Lung (tissue), 12 donors: Measurements from ENCODE around the gene CCDC57. TPM values are rescaled to one million over a fixed set of nuclear protein-coding genes. Genes with fewer than 3 reads are reported as not detected.

Source experiments
- ATAC-seq: fragments of 200-7000 bp; cut with Tn5 transposase; one replicate; pipeline ENCODE4 v1.9.1; 2020; ENCODE audit warnings: moderate number of reproducible peaks; ENCODE audit not compliant: insufficient read depth, low FRiP score
- DNase-seq, 3 donors: peaks; one replicate each; pipeline ENCODE4 v3.0.0-alpha.2; 2013 to 2017
- H3K27ac ChIP-seq, 2 donors: one replicate each; pipeline ENCODE4 v1.5.1; 2013; ENCODE audit warnings: mild to moderate bottlenecking in 2 of 2, moderate library complexity in 2 of 2, control low read depth in 1 of 2, inconsistent platforms in 1 of 2, low read depth in 1 of 2, low read length in 1 of 2
- H3K27me3 ChIP-seq, 3 donors: one replicate each; pipeline ENCODE4 v1.5.1; 2013; ENCODE audit warnings: low read length in 2 of 3; ENCODE audit not compliant: control insufficient read depth in 3 of 3, insufficient read depth in 3 of 3
- H3K36me3 ChIP-seq, 4 donors: one replicate each; pipeline ENCODE4 v1.5.1; 2013; ENCODE audit warnings: low read length in 4 of 4, mild to moderate bottlenecking in 1 of 4, moderate library complexity in 1 of 4; ENCODE audit not compliant: control insufficient read depth in 4 of 4, insufficient read depth in 4 of 4
- H3K4me1 ChIP-seq, 5 donors: one replicate each; pipeline ENCODE4 v1.5.1; 2013; ENCODE audit warnings: low read length in 5 of 5, mild to moderate bottlenecking in 2 of 5, moderate library complexity in 1 of 5; ENCODE audit not compliant: control insufficient read depth in 5 of 5, insufficient read depth in 5 of 5
- H3K4me3 ChIP-seq: one replicate; pipeline ENCODE4 v1.5.1; 2013; ENCODE audit warnings: mild to moderate bottlenecking, control low read depth, moderate library complexity
- H3K9ac ChIP-seq, 2 donors: one replicate each; pipeline ENCODE4 v1.5.1; 2013; ENCODE audit warnings: low read length in 2 of 2, control low read depth in 1 of 2; ENCODE audit not compliant: insufficient read depth in 1 of 2
- H3K9me3 ChIP-seq, 4 donors: one replicate each; pipeline ENCODE4 v1.5.1; 2013; ENCODE audit warnings: low read length in 3 of 4, mild to moderate bottlenecking in 1 of 4, moderate library complexity in 1 of 4; ENCODE audit not compliant: control insufficient read depth in 4 of 4, insufficient read depth in 3 of 4
- WGBS, 2 donors: extraction: QIAGEN DNeasy Blood & Tissue Kit; methylation state at CpG; one replicate each; pipeline ENCODE4 v1.1.7; 2013; 5-methylcytosine and 5-hydroxymethylcytosine counted together
- polyA plus RNA-seq, 2 donors: library from polyadenylated mRNA; stranded (reverse); fragments of 200-250 nt; gene quantifications; one replicate each; pipeline ENCODE4 v1.2.1, GENCODE V29; 2013
- total RNA-seq, 2 donors: library from RNA; depleted of rRNA in 1 of 2; stranded (reverse); fragments of >200 nt in 1 of 2; gene quantifications; one replicate each; pipeline ENCODE4 v1.2.1, GENCODE V29; 2014 to 2021
- TF ChIP-seq, protein P1 (sequence below): IDR thresholded peaks from 2 replicates; pipeline ENCODE4 v1.5.1; 2012; ENCODE audit warnings: mild to moderate bottlenecking; ENCODE audit errors: control extremely low read depth, extremely low read depth
- donor health status: control.
- donor health status: control.
- donor health status: Bipolar disorder and iron deficiency.
- donor health status: healthy.
- donor health status: DM: yes; HTN: yes; CAD: no.

The CCDC57 gene
- total and polyA plus RNA-seq, 4 donors: 33.2 to 128 (median 74.9) TPM

DNA sequence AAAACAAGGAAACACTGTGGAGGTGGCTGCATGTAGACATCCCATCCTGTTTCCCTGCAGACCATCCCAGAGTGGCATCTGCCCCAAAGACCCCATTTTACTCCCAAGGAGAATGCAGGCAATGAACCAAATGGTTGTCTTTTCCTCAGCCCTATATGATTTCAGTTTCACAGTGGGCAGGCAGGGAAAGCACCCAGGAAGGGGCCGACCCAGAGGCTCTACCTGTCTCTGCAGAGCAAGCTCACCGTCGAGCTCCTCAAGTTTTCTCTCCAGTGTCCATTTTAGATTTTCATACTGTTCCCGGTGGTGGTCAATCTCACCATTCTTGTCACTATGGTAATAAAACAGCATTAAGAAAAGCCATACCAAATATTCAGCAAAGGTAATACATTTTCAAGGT is 14.6 kb downstream of the CCDC57 start:
- Histone ChIP-seq H3K27ac (no peak overlapping the region), H3K9me3 (no peaks in the 10 kb centered on the region), H3K4me1 (peaks cover 0 to 8% (median 0%) of the 10 kb centered on the region in 5 donors), H3K27me3 (no peaks in the 10 kb centered on the region), H3K36me3 (peaks cover 4 to 36% (median 22%) of the 10 kb centered on the region in 4 donors), H3K9ac (no peak overlapping the region), H3K4me3 (no peak overlapping the region)
- WGBS, 2 donors: 83 to 97% methylated on average over 4 of the region's 4 CpGs
- TF ChIP-seq, protein P1, sequence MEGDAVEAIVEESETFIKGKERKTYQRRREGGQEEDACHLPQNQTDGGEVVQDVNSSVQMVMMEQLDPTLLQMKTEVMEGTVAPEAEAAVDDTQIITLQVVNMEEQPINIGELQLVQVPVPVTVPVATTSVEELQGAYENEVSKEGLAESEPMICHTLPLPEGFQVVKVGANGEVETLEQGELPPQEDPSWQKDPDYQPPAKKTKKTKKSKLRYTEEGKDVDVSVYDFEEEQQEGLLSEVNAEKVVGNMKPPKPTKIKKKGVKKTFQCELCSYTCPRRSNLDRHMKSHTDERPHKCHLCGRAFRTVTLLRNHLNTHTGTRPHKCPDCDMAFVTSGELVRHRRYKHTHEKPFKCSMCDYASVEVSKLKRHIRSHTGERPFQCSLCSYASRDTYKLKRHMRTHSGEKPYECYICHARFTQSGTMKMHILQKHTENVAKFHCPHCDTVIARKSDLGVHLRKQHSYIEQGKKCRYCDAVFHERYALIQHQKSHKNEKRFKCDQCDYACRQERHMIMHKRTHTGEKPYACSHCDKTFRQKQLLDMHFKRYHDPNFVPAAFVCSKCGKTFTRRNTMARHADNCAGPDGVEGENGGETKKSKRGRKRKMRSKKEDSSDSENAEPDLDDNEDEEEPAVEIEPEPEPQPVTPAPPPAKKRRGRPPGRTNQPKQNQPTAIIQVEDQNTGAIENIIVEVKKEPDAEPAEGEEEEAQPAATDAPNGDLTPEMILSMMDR: no peak
- no peak for ATAC-seq
- no peak for DNase-seq

- H3K9ac ChIP-seq: peak overlapping the region in 1 of 2 donors; percentile 47
- H3K9me3 ChIP-seq: no peaks in the 10 kb centered on the region
- ATAC-seq (no peak), DNase-seq (peak in 2 of 3 donors; percentile 60 to 67)
- H3K36me3 ChIP-seq: peaks cover 4 to 44% (median 28%) of the 10 kb centered on the region in 4 donors
- no peaks in the 10 kb centered on the region for H3K27me3 ChIP-seq
- H3K27ac ChIP-seq: no peak overlapping the region
- H3K4me3 ChIP-seq: no peak overlapping the region
- peaks cover 0 to 8% (median 0%) of the 10 kb centered on the region in 5 donors for H3K4me1 ChIP-seq
- TF ChIP-seq, protein P1: no peak
- WGBS, 2 donors: 85 to 88% methylated on average over 25 of the region's 25 CpGs
These were observed 16.7 kb downstream of the CCDC57 start for GRCh38 chr17:82195675-82196672.

DNA sequence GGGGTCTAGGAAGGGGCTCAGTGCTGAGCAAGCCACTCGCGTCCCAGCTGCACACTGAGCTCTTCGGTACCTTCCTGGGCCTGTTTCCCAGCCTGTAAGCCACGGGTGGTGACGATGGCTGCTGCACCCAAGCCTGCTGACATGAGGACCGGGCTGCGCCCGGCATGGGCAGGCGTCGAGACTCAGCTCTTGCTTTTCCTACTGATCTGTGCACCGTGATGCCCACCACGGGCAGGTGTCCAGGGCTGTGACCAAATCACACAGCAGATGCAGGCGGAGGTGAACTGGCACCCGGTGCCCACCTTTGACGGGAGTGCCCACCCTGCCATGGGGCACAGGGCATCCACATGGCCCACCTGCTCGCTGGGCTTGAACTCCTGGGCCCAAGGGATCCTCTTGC is 17.9 kb downstream of the CCDC57 start:
- peaks cover 0 to 8% (median 0%) of the 10 kb centered on the region in 5 donors for H3K4me1 ChIP-seq
- TF ChIP-seq, protein P1: no peak
- H3K4me3 ChIP-seq: no peak overlapping the region
- no peak for ATAC-seq
- peaks cover 4 to 39% (median 25%) of the 10 kb centered on the region in 4 donors for H3K36me3 ChIP-seq
- H3K9ac ChIP-seq: no peak overlapping the region
- 97 to 98% methylated on average over 16 of the region's 16 CpGs for whole genome bisulfite sequencing, 2 donors
- no peak overlapping the region for H3K27ac ChIP-seq
- H3K9me3 ChIP-seq: no peaks in the 10 kb centered on the region
- H3K27me3 ChIP-seq: no peaks in the 10 kb centered on the region
- DNase-seq: no peak
